ENCODE results near the gene PCDHB13.
"Not testable (repeated sequence)": the region's sequence is repeated elsewhere in the genome, so short reads cannot be mapped to it uniquely, and the experiment has no call there.

Gene PCDHB13

DNA sequence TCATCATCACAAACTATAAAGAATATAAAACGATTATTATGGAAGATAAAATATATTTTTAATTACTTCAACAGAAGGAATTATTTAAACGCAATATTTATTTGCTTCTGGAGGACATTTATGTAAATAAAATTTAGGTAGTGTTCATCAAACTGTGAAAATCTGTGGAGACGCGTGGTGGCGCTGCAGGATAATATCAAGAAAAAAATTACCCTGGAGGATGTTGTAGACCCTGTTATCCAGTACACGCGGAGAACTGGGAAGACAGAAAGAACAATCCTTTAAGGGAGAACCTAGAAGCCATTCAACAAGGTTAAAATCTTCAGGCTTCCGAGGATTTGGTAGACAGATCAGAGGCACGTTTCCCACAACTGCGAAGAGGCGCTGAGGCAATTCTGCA, 5.2 kb upstream of the PCDHB13 start, which contains the start of gene PCDHB12:
Gene PCDHB12 (plus strand): TSS at position 242 of the 400 bp plus-strand sequence. CDS start 189 bp downstream, outside the sequence.
- no peak for DNase-seq

- not testable (repeated sequence) for DNase-seq
Measured at GRCh38 chr5:141210281-141210680, 3.4 kb upstream of the PCDHB13 start.

DNA sequence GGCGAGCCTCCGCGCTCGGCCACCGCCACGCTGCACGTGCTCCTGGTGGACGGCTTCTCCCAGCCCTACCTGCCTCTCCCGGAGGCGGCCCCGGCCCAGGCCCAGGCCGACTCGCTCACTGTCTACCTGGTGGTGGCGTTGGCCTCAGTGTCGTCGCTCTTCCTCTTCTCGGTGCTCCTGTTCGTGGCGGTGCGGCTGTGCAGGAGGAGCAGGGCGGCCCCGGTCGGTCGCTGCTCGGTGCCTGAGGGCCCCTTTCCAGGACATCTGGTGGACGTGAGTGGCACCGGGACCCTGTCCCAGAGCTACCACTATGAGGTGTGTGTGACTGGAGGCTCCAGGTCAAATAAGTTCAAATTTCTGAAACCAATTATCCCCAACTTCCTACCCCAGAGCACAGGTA, 2.9 kb upstream of the PCDHB13 start:
- not testable (repeated sequence) for DNase-seq

- not testable (repeated sequence) for DNase-seq
Measured at GRCh38 chr5:141214583-141214982, 864 bp downstream of the PCDHB13 start.

DNA sequence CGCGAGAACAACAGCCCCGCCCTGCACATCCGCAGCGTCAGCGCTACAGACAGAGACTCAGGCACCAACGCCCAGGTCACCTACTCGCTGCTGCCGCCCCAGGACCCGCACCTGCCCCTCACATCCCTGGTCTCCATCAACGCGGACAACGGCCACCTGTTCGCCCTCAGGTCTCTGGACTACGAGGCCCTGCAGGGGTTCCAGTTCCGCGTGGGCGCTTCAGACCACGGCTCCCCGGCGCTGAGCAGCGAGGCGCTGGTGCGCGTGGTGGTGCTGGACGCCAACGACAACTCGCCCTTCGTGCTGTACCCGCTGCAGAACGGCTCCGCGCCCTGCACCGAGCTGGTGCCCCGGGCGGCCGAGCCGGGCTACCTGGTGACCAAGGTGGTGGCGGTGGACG, 1.8 kb downstream of the PCDHB13 start:
- DNase-seq = not testable (repeated sequence)

DNA sequence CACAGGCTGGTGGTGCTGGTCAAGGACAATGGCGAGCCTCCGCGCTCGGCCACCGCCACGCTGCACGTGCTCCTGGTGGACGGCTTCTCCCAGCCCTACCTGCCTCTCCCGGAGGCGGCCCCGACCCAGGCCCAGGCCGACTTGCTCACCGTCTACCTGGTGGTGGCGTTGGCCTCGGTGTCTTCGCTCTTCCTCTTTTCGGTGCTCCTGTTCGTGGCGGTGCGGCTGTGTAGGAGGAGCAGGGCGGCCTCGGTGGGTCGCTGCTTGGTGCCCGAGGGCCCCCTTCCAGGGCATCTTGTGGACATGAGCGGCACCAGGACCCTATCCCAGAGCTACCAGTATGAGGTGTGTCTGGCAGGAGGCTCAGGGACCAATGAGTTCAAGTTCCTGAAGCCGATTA, 2.3 kb downstream of the PCDHB13 start:
- not testable (repeated sequence) for DNase-seq

- DNase-seq = no peak
Measured at GRCh38 chr5:141223112-141223783, 9.5 kb downstream of the PCDHB13 start, which contains the start of gene PCDHB14. Gene PCDHB14, plus strand, starts transcription at chr5:141223343. Its CDS starts 163 bp downstream, at chr5:141223506.

GRCh38 chr5:141224844-141225243, 11.1 kb downstream of the PCDHB13 start:
- not testable (repeated sequence) for DNase-seq

- DNase-seq = not testable (repeated sequence)
Measured at GRCh38 chr5:141225421-141225820, 11.7 kb downstream of the PCDHB13 start.

DNA sequence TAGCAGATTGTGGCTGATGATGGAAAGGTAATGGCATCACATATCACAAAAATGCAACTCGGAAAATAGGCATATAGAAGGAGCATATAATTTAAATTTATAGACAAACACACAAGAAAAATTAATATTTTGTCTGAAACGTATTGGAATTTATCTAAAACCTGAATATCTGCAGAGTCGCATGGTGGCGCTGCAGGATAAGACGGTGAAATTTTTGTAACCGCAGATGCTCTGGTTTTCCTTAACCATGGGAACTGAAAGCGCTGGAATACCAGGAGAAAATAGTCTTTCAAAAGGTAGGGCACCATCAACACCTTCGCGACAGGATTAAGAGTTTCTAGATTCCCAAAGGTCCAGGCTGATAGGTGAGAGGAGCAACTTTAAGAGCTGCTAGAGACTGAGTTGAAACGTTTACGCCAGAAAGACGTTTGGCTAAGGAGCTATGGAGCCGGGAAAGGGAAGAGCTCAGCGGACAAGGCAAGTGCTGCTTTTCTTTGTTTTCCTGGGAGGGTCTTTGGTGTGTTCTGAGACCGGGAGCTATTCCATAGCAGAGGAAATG, 20.5 kb downstream of the PCDHB13 start:
- no peak for DNase-seq

DNA sequence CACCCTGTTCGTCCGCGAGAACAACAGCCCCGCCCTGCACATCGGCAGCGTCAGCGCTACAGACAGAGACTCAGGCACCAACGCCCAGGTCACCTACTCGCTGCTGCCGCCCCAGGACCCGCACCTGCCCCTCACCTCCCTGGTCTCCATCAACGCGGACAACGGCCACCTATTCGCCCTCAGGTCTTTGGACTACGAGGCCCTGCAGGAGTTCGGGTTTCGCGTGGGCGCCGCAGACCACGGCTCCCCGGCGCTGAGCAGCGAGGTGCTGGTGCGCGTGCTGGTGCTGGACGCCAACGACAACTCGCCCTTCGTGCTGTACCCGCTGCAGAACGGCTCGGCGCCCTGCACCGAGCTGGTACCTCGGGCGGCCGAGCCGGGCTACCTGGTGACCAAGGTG, 22.2 kb downstream of the PCDHB13 start:
- not testable (repeated sequence) for DNase-seq

DNA sequence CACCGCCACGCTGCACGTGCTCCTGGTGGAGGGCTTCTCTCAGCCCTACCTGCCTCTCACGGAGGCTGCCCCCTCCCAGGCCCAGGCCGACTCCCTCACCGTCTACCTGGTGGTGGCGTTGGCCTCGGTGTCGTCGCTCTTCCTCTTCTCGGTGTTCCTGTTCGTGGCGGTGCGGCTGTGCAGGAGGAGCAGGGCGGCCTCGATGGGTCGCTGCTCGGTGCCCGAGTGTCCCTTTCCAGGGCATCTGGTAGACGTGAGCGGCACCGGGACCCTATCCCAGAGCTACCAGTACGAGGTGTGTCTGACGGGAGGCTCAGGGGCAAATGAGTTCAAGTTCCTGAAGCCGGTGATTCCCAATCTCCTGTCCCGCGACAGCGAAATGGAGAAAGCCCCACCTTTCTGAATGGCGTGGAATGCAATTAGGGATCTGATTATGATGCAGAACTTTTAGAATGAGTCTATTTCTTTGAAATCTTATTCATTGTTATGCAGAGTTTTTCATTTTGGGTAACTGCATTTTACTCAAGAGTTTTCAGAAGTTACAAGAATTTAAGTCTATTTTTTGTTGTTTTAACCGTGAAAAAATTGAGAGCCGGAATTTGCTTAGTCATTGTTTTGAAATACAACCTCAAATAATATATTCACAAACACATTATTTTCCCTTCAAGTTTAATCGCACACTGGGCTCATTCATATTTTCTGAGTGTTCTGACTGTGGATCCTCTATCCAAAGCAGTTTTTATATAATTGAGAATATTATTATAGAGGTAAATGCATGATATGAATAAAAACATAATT, 23.0 kb downstream of the PCDHB13 start:
- DNase-seq = no peak

DNA sequence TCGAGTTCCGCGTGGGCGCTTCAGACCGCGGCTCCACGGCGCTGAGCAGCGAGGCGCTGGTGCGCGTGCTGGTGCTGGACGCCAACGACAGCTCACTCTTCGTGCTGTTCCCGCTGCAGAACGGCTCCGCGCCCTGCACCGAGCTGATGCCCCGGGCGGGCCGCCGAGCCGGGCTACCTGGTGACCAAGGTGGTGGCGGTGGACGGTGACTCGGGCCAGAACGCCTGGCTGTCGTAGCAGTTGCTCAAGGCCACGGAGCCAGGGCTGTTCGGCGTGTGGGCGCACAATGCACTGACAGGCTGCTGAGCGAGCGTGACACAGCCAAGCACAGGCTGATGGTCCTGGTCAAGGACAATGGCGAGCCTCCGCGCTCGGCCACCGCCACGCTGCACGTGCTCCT, 27.8 kb downstream of the PCDHB13 start:
- no peak for DNase-seq

GRCh38 chr5:141245250-141245717, 31.6 kb downstream of the PCDHB13 start, which contains the start of gene PCDHB15:
Gene PCDHB15, plus strand, starts transcription at chr5:141245395. Its CDS starts 184 bp downstream, at chr5:141245579.
- DNase-seq = no peak

- not testable (repeated sequence) for DNase-seq
Measured at GRCh38 chr5:141246971-141247370, 33.3 kb downstream of the PCDHB13 start.

GRCh38 chr5:141247434-141247833, 33.7 kb downstream of the PCDHB13 start:
- DNase-seq = not testable (repeated sequence)

GRCh38 chr5:141250576-141250975, 36.9 kb downstream of the PCDHB13 start:
- no peak for DNase-seq

GRCh38 chr5:141258464-141258863, 44.7 kb downstream of the PCDHB13 start:
- DNase-seq = no peak

DNA sequence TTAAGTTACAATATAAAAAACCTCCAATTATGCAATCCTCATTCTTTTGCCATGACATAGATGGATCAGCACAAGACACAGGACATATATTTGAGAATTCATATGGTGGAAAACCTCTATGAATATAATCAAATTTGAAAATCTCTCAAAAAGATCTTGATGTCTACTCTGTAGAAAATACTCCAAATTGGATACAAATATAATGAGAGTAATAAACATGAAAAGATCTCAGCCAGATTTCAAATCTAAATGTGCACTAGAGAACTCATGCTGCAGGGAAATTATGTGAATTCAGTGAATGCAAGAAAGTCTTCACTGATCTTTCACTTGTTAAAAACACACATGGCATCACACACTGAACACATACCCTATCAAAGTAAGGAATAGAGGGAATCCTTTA, 45.2 kb downstream of the PCDHB13 start:
- DNase-seq = no peak

DNA sequence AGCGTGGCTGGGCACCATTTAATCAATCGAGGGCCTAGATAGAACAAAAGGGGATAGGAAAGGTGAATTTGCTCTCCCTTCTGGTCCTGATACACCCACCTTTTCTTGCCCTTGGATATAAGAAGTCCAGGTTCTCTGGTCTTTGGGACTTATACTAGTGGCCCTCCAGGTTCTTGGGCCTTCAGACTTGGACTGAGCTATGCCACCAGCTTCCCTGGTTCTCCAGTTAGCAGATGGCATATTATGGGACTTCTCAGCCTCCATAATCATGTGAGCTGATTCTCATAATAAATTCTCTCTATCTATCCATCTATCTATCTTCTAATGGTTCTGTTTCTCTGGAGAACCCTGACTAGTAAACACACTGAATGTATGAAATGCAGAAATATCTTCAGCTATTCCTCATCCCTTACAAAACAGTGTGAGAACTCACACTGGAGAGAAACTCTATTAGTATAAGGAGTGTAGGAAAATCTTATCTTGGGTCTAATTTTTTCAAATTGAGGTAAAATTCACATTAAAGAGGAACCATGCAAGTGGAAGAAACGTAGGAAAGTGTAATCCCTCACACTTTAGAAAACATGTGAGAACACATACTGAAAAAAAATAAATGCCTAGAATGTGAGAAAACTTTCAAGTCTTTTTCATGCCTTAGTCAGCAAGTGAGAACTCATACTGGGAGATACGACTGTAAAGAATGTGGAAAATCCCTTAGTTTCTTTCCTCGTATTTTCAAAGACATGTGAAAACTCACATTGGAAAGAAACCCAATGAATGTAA, 46.9 kb downstream of the PCDHB13 start:
- no peak for DNase-seq

- no peak for DNase-seq
Measured at GRCh38 chr5:141261238-141261546, 47.5 kb downstream of the PCDHB13 start.
